Brain pericyte (primary cell): ENCODE measurements around the gene HPS3.
"Not testable (repeated sequence)": the region's sequence is repeated elsewhere in the genome, so short reads cannot be mapped to it uniquely, and the experiment has no call there.

Source experiments
- DNase-seq: peaks from one replicate; pipeline ENCODE4 v3.0.0-alpha.2; 2012; ENCODE audit warnings: low read depth, low spot score

The HPS3 gene

GRCh38 chr3:149186219-149186618 is 56.8 kb downstream of the HPS3 start:
- no peak for DNase-seq

GRCh38 chr3:149186721-149187120 is 57.3 kb downstream of the HPS3 start:
- DNase-seq: no peak

- no peak for DNase-seq
Observed at GRCh38 chr3:149188494-149188893, 59.1 kb downstream of the HPS3 start.

- DNase-seq: no peak
Observed at GRCh38 chr3:149195221-149195620, 65.8 kb downstream of the HPS3 start.

GRCh38 chr3:149196805-149197592 is 67.6 kb downstream of the HPS3 start:
- DNase-seq: not testable (repeated sequence)

GRCh38 chr3:149197669-149198068 is 68.2 kb downstream of the HPS3 start:
- DNase-seq: no peak

- DNase-seq: no peak
Observed at GRCh38 chr3:149198611-149199010, 69.2 kb downstream of the HPS3 start.

- no peak for DNase-seq
Observed at GRCh38 chr3:149199474-149199873, 70.0 kb downstream of the HPS3 start.

- DNase-seq: no peak
Observed at GRCh38 chr3:149203758-149204157, 74.3 kb downstream of the HPS3 start.

GRCh38 chr3:149204390-149204991 is 75.1 kb downstream of the HPS3 start:
- no peak for DNase-seq

- DNase-seq: no peak
Observed at GRCh38 chr3:149207475-149207874, 78.0 kb downstream of the HPS3 start.

- no peak for DNase-seq
Observed at GRCh38 chr3:149209431-149209830, 80.0 kb downstream of the HPS3 start.

- DNase-seq: no peak
Observed at GRCh38 chr3:149212386-149212785, 82.9 kb downstream of the HPS3 start.

GRCh38 chr3:149214702-149215101 is 85.3 kb downstream of the HPS3 start:
- no peak for DNase-seq

- no peak for DNase-seq
Observed at GRCh38 chr3:149215515-149215914, 86.1 kb downstream of the HPS3 start.

GRCh38 chr3:149216193-149216869 is 86.9 kb downstream of the HPS3 start:
- no peak for DNase-seq

GRCh38 chr3:149217347-149217746 is 87.9 kb downstream of the HPS3 start:
- DNase-seq: no peak

GRCh38 chr3:149219380-149220121 is 90.1 kb downstream of the HPS3 start:
- not testable (repeated sequence) for DNase-seq

- DNase-seq: no peak
Observed at GRCh38 chr3:149221783-149222517, 92.5 kb downstream of the HPS3 start, which contains the start of gene CP. Gene CP, minus strand, starts transcription at chr3:149221829. Its CDS starts 37 bp downstream, at chr3:149221792.
